GM23248 (cell line): ENCODE measurements around the gene TMEM53.

Source experiments
- EZH2 ChIP-seq: fragments of 200-600 bp; sonication (generic); IDR thresholded peaks from 2 replicates; pipeline ENCODE4 v1.6.1; 2018; ENCODE audit warnings: antibody characterized with exemption, mild to moderate bottlenecking; ENCODE audit not compliant: insufficient read depth, poor library complexity, severe bottlenecking
- EZH2phosphoT487 ChIP-seq: fragments of 200-600 bp; sonication (generic); IDR thresholded peaks from 2 replicates; pipeline ENCODE4 v1.6.1; 2018; ENCODE audit warnings: antibody characterized with exemption, moderate library complexity, mild to moderate bottlenecking, low read depth; ENCODE audit not compliant: insufficient read depth

GRCh38 chr1:44663417-44663816 is 10.9 kb downstream of the TMEM53 start:
- TF ChIP-seq EZH2 (no peak), EZH2phosphoT487 (no peak)
